H1 (cell line): Measurements from ENCODE around the gene OSBPL2. TPM values are rescaled to one million over a fixed set of nuclear protein-coding genes. Genes with fewer than 3 reads are reported as not detected.

Experiments
- ATF2 ChIP-seq: IDR thresholded peaks from 2 replicates; pipeline ENCODE4 v1.6.1; 2012; ENCODE audit warnings: low read length, inconsistent platforms
- ATF3 ChIP-seq: IDR thresholded peaks from 2 replicates; pipeline ENCODE4 v1.6.1; 2011; ENCODE audit warnings: low read depth, mild to moderate bottlenecking, low read length; ENCODE audit not compliant: insufficient read depth
- BACH1 ChIP-seq: IDR thresholded peaks from 2 replicates; pipeline ENCODE4 v1.6.1; 2012; ENCODE audit warnings: low read length, improper control_type of control experiment
- CTCF ChIP-seq, 3 experiments: IDR thresholded peaks; 1 replicate in 2 of 3; 2 replicates in 1 of 3; pipeline versions ENCODE4 v1.5.1 to v1.6.1; 2011; ENCODE audit warnings: low read length in 3 of 3, mild to moderate bottlenecking in 3 of 3, inconsistent platforms in 2 of 3, low read depth in 1 of 3, moderate library complexity in 1 of 3; ENCODE audit not compliant: insufficient read depth in 1 of 3; ENCODE audit errors: control extremely low read depth in 1 of 3
- EZH2 ChIP-seq: fragments of 200-600 bp; sonication (generic); IDR thresholded peaks from 2 replicates; pipeline ENCODE4 v1.7.1; 2012; ENCODE audit warnings: low read depth, mild to moderate bottlenecking, moderate library complexity, low read length, inconsistent platforms; ENCODE audit not compliant: severe bottlenecking
- SIX5 ChIP-seq: IDR thresholded peaks from 2 replicates; pipeline ENCODE4 v1.6.1; 2011; ENCODE audit warnings: mild to moderate bottlenecking, low read depth, low read length
- SP4 ChIP-seq: IDR thresholded peaks from 2 replicates; pipeline ENCODE4 v1.6.1; 2012; ENCODE audit warnings: low read length, inconsistent platforms
- TBP ChIP-seq: IDR thresholded peaks from 2 replicates; pipeline ENCODE4 v1.6.1; 2011; ENCODE audit warnings: low read depth, low read length, improper control_type of control experiment
- polyA plus RNA-seq, 7 experiments: library from polyadenylated mRNA; depleted of rRNA in 3 of 7; stranded (reverse) in 5 of 7; unstranded in 2 of 7; fragments of >200 nt in 5 of 7; fragments of 200-250 nt in 2 of 7; gene quantifications; 1 replicate in 5 of 7; 2 replicates in 1 of 7; 4 replicates in 1 of 7; pipeline versions ENCODE4 v1.2.1 to v1.2.3, GENCODE V29; 2011 to 2013; ENCODE audit warnings: missing spikeins in 2 of 7, mixed read lengths in 2 of 7
- total RNA-seq: library from RNA; stranded (reverse); fragmentation: NEBNext Ultra II Directional; extraction: Animal tissue kit (Norgen Biotek cat#: 25700); gene quantifications from 2 replicates; pipeline ENCODE4 v1.2.1, GENCODE V29; 2021

The OSBPL2 gene
- total and polyA plus RNA-seq, 2 of the 8 experiments (the other 6 are each of a cell fraction or from before 2014, with no cell fraction given) = 11.7 to 42.4 TPM

GRCh38 chr20:62305765-62306413 is 67.6 kb downstream of the OSBPL2 start (continued):
- TF ChIP-seq EZH2 (no peak), ATF2 (no peak), BACH1 (no peak), ATF3 (no peak), TBP (no peak), SP4 (no peak), SIX5 (no peak), CTCF (IDR thresholded peaks at IDR 0.05; ENCODE audit: control extremely low read depth in 1 of 3, insufficient read depth in 1 of 3, low read depth in 1 of 3, low read length in 3 of 3) (no peak)
